ENCODE results near the gene WNT5A. TPM values are rescaled to one million over a fixed set of nuclear protein-coding genes. Genes with fewer than 3 reads are reported as not detected.

Gene WNT5A
- polyA plus RNA-seq, 1 donor (not counting 4 experiments of a cell fraction or from before 2014, with no cell fraction given): 9.4 TPM

- no peak for FAIRE-seq
- H4K20me1 ChIP-seq (ENCODE audit: control insufficient read depth, extremely low read depth, insufficient read depth, low read length): no peaks in the 10 kb centered on the region
- no peaks in the 10 kb centered on the region for H3K9me3 ChIP-seq (ENCODE audit: control insufficient read depth, low read depth, low read length)
- no peak overlapping the region for H3K4me2 ChIP-seq (ENCODE audit: control insufficient read depth, extremely low read depth, insufficient read depth, low read depth, low read length)
- H3K4me3 ChIP-seq (ENCODE audit: control insufficient read depth in 2 of 3, extremely low read depth in 1 of 3, insufficient read depth in 2 of 3, low read depth in 1 of 3, low read length in 3 of 3): no peak overlapping the region
- no peaks in the 10 kb centered on the region for H3K36me3 ChIP-seq (ENCODE audit: control insufficient read depth in 2 of 2, extremely low read depth in 1 of 2, insufficient read depth in 2 of 2, low read length in 2 of 2)
- DNase-seq (ENCODE audit: low read depth, low spot score): no peak
- H3K9ac ChIP-seq (ENCODE audit: control insufficient read depth, extremely low read depth, insufficient read depth, low read length): no peak overlapping the region
- dilution Hi-C loops (cut with MboI; ENCODE audit: extremely low pct_ligation_motif_present, low sequenced_read_pairs): no loop called here
- H2AFZ ChIP-seq (ENCODE audit: control insufficient read depth, low read length): no peak overlapping the region
- H3K4me1 ChIP-seq (ENCODE audit: control insufficient read depth, extremely low read depth, insufficient read depth, low read length): no peaks in the 10 kb centered on the region
- no peaks in the 10 kb centered on the region for H3K27me3 ChIP-seq (ENCODE audit: control insufficient read depth, extremely low read depth, insufficient read depth, low read length)
- H3K27ac ChIP-seq (ENCODE audit: control insufficient read depth, insufficient read depth, low read length): no peak overlapping the region
- no peaks in the 10 kb centered on the region for H3K9me1 ChIP-seq (ENCODE audit: control insufficient read depth, extremely low read depth, insufficient read depth, low read length)
- no peaks in the 10 kb centered on the region for H3K79me2 ChIP-seq (ENCODE audit: control insufficient read depth, insufficient read depth, low read length)
- TF ChIP-seq CTCF (optimal IDR thresholded peaks at IDR 0.05 in 1 of 3, IDR thresholded peaks at IDR 0.05 in 1 of 3, conservative IDR thresholded peaks at IDR 0.05 in 1 of 3; ENCODE audit: extremely low read depth in 1 of 3, insufficient read depth in 2 of 3, low read length in 3 of 3): no peak
- no peak for TF ChIP-seq EZH2 (IDR thresholded peaks at IDR 0.05; ENCODE audit: low read length)
These were observed 51.6 kb downstream of the WNT5A start for GRCh38 chr3:55435491-55435890.

DNA sequence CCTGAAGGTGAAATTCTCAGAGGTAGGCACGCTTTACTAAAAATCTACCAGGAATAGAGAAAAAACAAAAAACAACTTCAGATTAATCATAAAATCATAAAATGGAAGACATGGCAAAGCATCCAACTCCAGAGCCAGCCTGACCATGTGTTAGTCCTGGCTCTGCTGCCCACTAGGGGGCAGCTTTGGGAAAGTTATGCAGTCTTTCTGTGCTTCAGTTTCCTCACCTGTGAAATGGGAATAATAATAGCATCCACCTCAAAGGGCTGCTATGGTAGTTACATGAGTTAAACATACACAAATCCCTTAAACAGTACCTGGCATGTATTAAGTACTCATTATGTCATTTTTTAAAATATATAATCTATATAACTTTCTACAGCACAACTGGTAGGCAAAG lies 52.3 kb downstream of the WNT5A start:
- DNase-seq (ENCODE audit: low read depth, low spot score): peak; percentile 9
- no peak overlapping the region for H3K9ac ChIP-seq (ENCODE audit: control insufficient read depth, extremely low read depth, insufficient read depth, low read length)
- no peaks in the 10 kb centered on the region for H3K9me1 ChIP-seq (ENCODE audit: control insufficient read depth, extremely low read depth, insufficient read depth, low read length)
- H3K79me2 ChIP-seq (ENCODE audit: control insufficient read depth, insufficient read depth, low read length): no peaks in the 10 kb centered on the region
- H3K4me1 ChIP-seq (ENCODE audit: control insufficient read depth, extremely low read depth, insufficient read depth, low read length): no peaks in the 10 kb centered on the region
- H3K27ac ChIP-seq (ENCODE audit: control insufficient read depth, insufficient read depth, low read length): no peak overlapping the region
- no peaks in the 10 kb centered on the region for H3K36me3 ChIP-seq (ENCODE audit: control insufficient read depth in 2 of 2, extremely low read depth in 1 of 2, insufficient read depth in 2 of 2, low read length in 2 of 2)
- no peaks in the 10 kb centered on the region for H4K20me1 ChIP-seq (ENCODE audit: control insufficient read depth, extremely low read depth, insufficient read depth, low read length)
- dilution Hi-C loops (cut with MboI; ENCODE audit: extremely low pct_ligation_motif_present, low sequenced_read_pairs): no loop called here
- no peaks in the 10 kb centered on the region for H3K9me3 ChIP-seq (ENCODE audit: control insufficient read depth, low read depth, low read length)
- FAIRE-seq: no peak
- no peak overlapping the region for H2AFZ ChIP-seq (ENCODE audit: control insufficient read depth, low read length)
- TF ChIP-seq CTCF (optimal IDR thresholded peaks at IDR 0.05 in 1 of 3, IDR thresholded peaks at IDR 0.05 in 1 of 3, conservative IDR thresholded peaks at IDR 0.05 in 1 of 3; ENCODE audit: extremely low read depth in 1 of 3, insufficient read depth in 2 of 3, low read length in 3 of 3): peak; percentile 68 to 73 (median 70)
- TF ChIP-seq EZH2 (IDR thresholded peaks at IDR 0.05; ENCODE audit: low read length): no peak
- H3K4me3 ChIP-seq (ENCODE audit: control insufficient read depth in 2 of 3, extremely low read depth in 1 of 3, insufficient read depth in 2 of 3, low read depth in 1 of 3, low read length in 3 of 3): no peak overlapping the region
- no peak overlapping the region for H3K4me2 ChIP-seq (ENCODE audit: control insufficient read depth, extremely low read depth, insufficient read depth, low read depth, low read length)
- H3K27me3 ChIP-seq (ENCODE audit: control insufficient read depth, extremely low read depth, insufficient read depth, low read length): no peaks in the 10 kb centered on the region
